B cell (primary cell): ENCODE measurements around the gene ZNRF4. TPM values are rescaled to one million over a fixed set of nuclear protein-coding genes. Genes with fewer than 3 reads are reported as not detected.

ENCODE experiments used
- ATAC-seq: fragments of 200-7000 bp; cut with Tn5 transposase; one replicate; pipeline ENCODE4 v1.10.0; 2021; ENCODE audit warnings: low read depth, mild to moderate bottlenecking, moderate number of reproducible peaks, moderate library complexity
- CTCF ChIA-PET: fragments of 350-600 bp; sonication (Branson Sonifier 250); formaldehyde crosslinking; loops from one replicate; lab custom pipeline; 2021; ENCODE audit warnings: antibody characterized with exemption, inconsistent platforms; lab: Charles Lee
- POLR2A ChIA-PET: fragments of 350-600 bp; sonication (Branson Sonifier 250); formaldehyde crosslinking; loops from one replicate; lab custom pipeline; 2021; ENCODE audit warnings: antibody characterized with exemption; lab: Charles Lee
- DNase-seq: peaks from one replicate; pipeline ENCODE4 v3.0.0; 2013
- H2AFZ ChIP-seq: 2 replicates; pipeline ENCODE4 v1.6.1; 2012; ENCODE audit warnings: mild to moderate bottlenecking, low read depth, low read length; ENCODE audit not compliant: insufficient read depth, poor library complexity, severe bottlenecking
- H3K27ac ChIP-seq, 2 donors: 1 replicate in 1 of 2; 2 replicates in 1 of 2; pipeline ENCODE4 v1.5.1; 2012 to 2013; ENCODE audit warnings: low read length in 2 of 2, mild to moderate bottlenecking in 2 of 2, moderate library complexity in 1 of 2
- H3K27me3 ChIP-seq, 4 experiments: fragments of 200-600 bp in 1 of 4; sonication (generic) in 1 of 4; replicated peaks in 1 of 4; 1 replicate in 2 of 4; 2 replicates in 2 of 4; pipeline versions ENCODE4 v1.6.1 to v1.7.0; 2013 to 2016; ENCODE audit warnings: low read length in 3 of 4, mild to moderate bottlenecking in 2 of 4, mixed read lengths in 1 of 4, moderate library complexity in 1 of 4; ENCODE audit not compliant: insufficient read depth in 4 of 4, control insufficient read depth in 3 of 4; ENCODE audit errors: control extremely low read depth in 1 of 4
- H3K36me3 ChIP-seq, 2 experiments: replicated peaks in 1 of 2; 1 replicate in 1 of 2; 2 replicates in 1 of 2; pipeline versions ENCODE4 v1.6.1 to v1.7.1; 2013; ENCODE audit warnings: low read length in 1 of 2; ENCODE audit not compliant: insufficient read depth in 2 of 2, control insufficient read depth in 1 of 2; ENCODE audit errors: control extremely low read depth in 1 of 2, extremely low read depth in 1 of 2
- H3K4me1 ChIP-seq, 2 donors: fragments of 200-600 bp in 1 of 2; sonication (generic) in 1 of 2; 1 replicate in 1 of 2; 2 replicates in 1 of 2; pipeline versions ENCODE4 v1.5.1 to v1.6.1; 2013 to 2017; ENCODE audit warnings: low read length in 2 of 2; ENCODE audit not compliant: control insufficient read depth in 2 of 2, insufficient read depth in 2 of 2
- H3K4me2 ChIP-seq: replicated peaks from 2 replicates; pipeline ENCODE3; 2012; ENCODE audit warnings: mild to moderate bottlenecking, low read depth, low read length; ENCODE audit not compliant: poor library complexity, severe bottlenecking
- H3K4me3 ChIP-seq, 5 experiments: fragments of 200-600 bp in 1 of 5; sonication (generic) in 1 of 5; 1 replicate in 3 of 5; 2 replicates in 2 of 5; pipeline versions ENCODE4 v1.5.1 to v1.7.0; 2011 to 2016; ENCODE audit warnings: low read length in 4 of 5, mild to moderate bottlenecking in 4 of 5, low read depth in 2 of 5, control low read depth in 1 of 5, moderate library complexity in 1 of 5; ENCODE audit not compliant: insufficient read depth in 1 of 5; ENCODE audit errors: control extremely low read depth in 1 of 5, extremely low read depth in 1 of 5
- H3K79me2 ChIP-seq: fragments of 200-600 bp; sonication (generic); one replicate; pipeline ENCODE4 v1.6.0; 2016; ENCODE audit warnings: low read length; ENCODE audit not compliant: control insufficient read depth, insufficient read depth
- H3K9ac ChIP-seq: fragments of 200-600 bp; sonication (generic); 2 replicates; pipeline ENCODE4 v1.6.1; 2017; ENCODE audit warnings: mild to moderate bottlenecking, low read length, moderate library complexity
- H3K9me3 ChIP-seq, 3 donors: one replicate each; pipeline versions ENCODE4 v1.6.1 to v1.7.1; 2013; ENCODE audit warnings: low read length in 2 of 3; ENCODE audit not compliant: control insufficient read depth in 2 of 3, insufficient read depth in 1 of 3; ENCODE audit errors: control extremely low read depth in 1 of 3
- H4K20me1 ChIP-seq: 2 replicates; pipeline ENCODE4 v1.6.0; 2012; ENCODE audit warnings: mild to moderate bottlenecking, low read length; ENCODE audit not compliant: insufficient read depth, control insufficient read depth, poor library complexity, severe bottlenecking
- H3K27ac Mint-ChIP-seq: one replicate; pipeline ENCODE4 v1.8.0; 2021; ENCODE audit warnings: mixed read lengths
- H3K27me3 Mint-ChIP-seq: one replicate; pipeline ENCODE4 v1.8.0; 2021; ENCODE audit warnings: mixed read lengths
- H3K4me1 Mint-ChIP-seq: one replicate; pipeline ENCODE4 v1.8.0; 2021; ENCODE audit warnings: mixed read lengths
- H3K4me3 Mint-ChIP-seq: one replicate; pipeline ENCODE4 v1.8.0; 2021; ENCODE audit warnings: mixed read lengths
- H3K9me3 Mint-ChIP-seq: one replicate; pipeline ENCODE4 v1.8.0; 2022; ENCODE audit warnings: mixed read lengths; ENCODE audit not compliant: insufficient read depth
- CTCF ChIP-seq: fragments of 200-600 bp; IDR thresholded peaks from one replicate; pipeline ENCODE4 v1.8.0; 2022; ENCODE audit warnings: antibody characterized with exemption, mild to moderate bottlenecking
- EZH2 ChIP-seq: IDR thresholded peaks from 2 replicates; pipeline ENCODE4 v1.6.1; 2012; ENCODE audit warnings: borderline replicate concordance, low read depth, mild to moderate bottlenecking, moderate library complexity, low read length; ENCODE audit not compliant: insufficient read depth, poor library complexity, severe bottlenecking
- WGBS: methylation state at CpG from one replicate; pipeline ENCODE4 v1.1.5; 2013; ENCODE audit warnings: missing lambda C conversion rate; ENCODE audit not compliant: insufficient coverage; 5-methylcytosine and 5-hydroxymethylcytosine counted together
- intact Hi-C: fragments of 100-400 bp; cut with micrococcal nuclease; formaldehyde crosslinking; loops from one replicate; pipeline ENCODE4 v1.10.0; 2022
- polyA plus RNA-seq: library from polyadenylated mRNA; depleted of rRNA; stranded (reverse); fragments of >200 nt; gene quantifications from 2 replicates; pipeline ENCODE4 v1.2.3, GENCODE V29; 2012
- total RNA-seq, 2 donors: library from RNA; stranded (reverse); fragments of 120-200 nt in 1 of 2; gene quantifications; 1 replicate in 1 of 2; 2 replicates in 1 of 2; pipeline versions ENCODE4 v1.2.3 to v1.2.4, GENCODE V29; 2013 to 2022

ZNRF4 gene
- total and polyA plus RNA-seq, 2 donors (not counting 1 experiment from before 2014, with no cell fraction given) = not detected

DNA sequence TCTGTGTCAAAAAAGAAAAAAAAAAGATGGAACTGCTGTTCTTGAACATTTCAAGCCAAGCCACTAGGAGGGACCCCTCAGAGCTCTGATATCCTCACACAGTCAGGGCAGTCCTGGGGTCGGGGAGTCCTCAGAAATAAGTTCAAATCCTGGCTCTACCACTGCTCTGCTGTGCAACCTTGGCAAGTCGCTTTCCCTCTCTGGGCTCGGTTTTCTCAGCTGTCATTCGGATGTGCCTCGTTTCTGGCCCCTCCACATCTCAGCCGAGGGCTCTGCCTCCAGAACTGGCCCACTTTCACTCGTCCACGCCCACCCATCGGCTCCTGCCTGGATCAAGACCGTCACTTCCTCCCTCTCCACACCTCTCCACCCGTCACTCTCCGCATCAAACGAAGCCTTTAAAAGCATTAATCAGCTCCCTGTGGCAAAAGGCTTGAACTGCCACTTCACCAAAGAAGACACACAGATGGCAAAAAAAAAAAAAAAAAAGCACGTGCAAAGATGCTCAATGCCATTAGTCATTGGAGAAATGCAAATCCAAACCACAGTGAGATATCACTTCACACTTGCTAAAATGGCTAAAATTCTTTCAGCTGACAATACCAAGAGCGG, 7.4 kb upstream of the ZNRF4 start:
- peaks cover 0 to 14% (median 0%) of the 10 kb centered on the region in 3 donors for H3K9me3 ChIP-seq
- intact Hi-C loops = no loop called here
- no peak overlapping the region for H3K4me3 ChIP-seq
- no peak overlapping the region for H3K4me2 ChIP-seq
- Mint-ChIP-seq H3K27me3 (peaks cover 14% of the 10 kb centered on the region), H3K9me3 (no peaks in the 10 kb centered on the region), H3K27ac (no peak overlapping the region), H3K4me1 (no peaks in the 10 kb centered on the region), H3K4me3 (no peak overlapping the region)
- ATAC-seq (no peak), DNase-seq (no peak)
- no peaks in the 10 kb centered on the region for H3K79me2 ChIP-seq
- H2AFZ ChIP-seq = no peak overlapping the region
- H3K4me1 ChIP-seq = no peaks in the 10 kb centered on the region
- 53% methylated on average over 14 of the region's 15 CpGs for WGBS
- no peaks in the 10 kb centered on the region for H4K20me1 ChIP-seq
- no peak overlapping the region for H3K27ac ChIP-seq
- ChIA-PET CTCF (no interaction called here), POLR2A (no interaction called here)
- peaks cover 0 to 10% (median 0%) of the 10 kb centered on the region in 4 experiments for H3K27me3 ChIP-seq
- H3K36me3 ChIP-seq = no peaks in the 10 kb centered on the region
- no peak for TF ChIP-seq CTCF
- TF ChIP-seq EZH2 = no peak
- no peak overlapping the region for H3K9ac ChIP-seq

DNA sequence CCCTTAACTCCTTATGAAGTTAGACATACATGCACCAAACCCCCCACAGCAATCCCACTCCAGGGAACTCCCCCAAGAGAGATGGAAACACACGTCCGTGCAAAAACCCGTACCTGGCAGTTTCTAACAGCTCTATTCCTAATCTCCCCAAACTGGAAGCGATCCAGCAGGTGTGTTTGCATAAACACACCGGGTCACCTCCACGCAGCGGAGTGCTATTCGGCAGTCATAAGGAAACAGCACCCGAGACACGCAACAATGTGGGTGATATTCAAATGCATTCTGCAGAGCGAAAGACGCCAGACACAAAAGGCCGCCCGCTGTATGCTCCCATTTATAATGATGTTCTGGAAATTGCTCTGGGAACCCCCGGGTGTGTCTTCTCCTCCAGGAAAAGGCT, 6.8 kb upstream of the ZNRF4 start:
- POLR2A ChIA-PET = no interaction called here
- Histone ChIP-seq H3K9me3 (peaks cover 0 to 19% (median 0%) of the 10 kb centered on the region in 3 donors), H3K27me3 (peaks cover 0 to 10% (median 0%) of the 10 kb centered on the region in 4 experiments), H3K9ac (no peak overlapping the region), H4K20me1 (no peaks in the 10 kb centered on the region), H3K4me2 (no peak overlapping the region), H3K79me2 (no peaks in the 10 kb centered on the region), H2AFZ (no peak overlapping the region), H3K4me1 (no peaks in the 10 kb centered on the region), H3K27ac (no peak overlapping the region), H3K4me3 (no peak overlapping the region), H3K36me3 (no peaks in the 10 kb centered on the region)
- TF ChIP-seq CTCF = no peak
- TF ChIP-seq EZH2 = no peak
- Mint-ChIP-seq H3K27me3 (peaks cover 11% of the 10 kb centered on the region), H3K4me3 (no peak overlapping the region), H3K4me1 (no peaks in the 10 kb centered on the region), H3K9me3 (no peaks in the 10 kb centered on the region), H3K27ac (no peak overlapping the region)
- DNase-seq = no peak
- CTCF ChIA-PET = no interaction called here
- no peak for ATAC-seq
- intact Hi-C loops = no loop called here
- 77% methylated on average over 14 of the region's 15 CpGs for WGBS
